T-helper 17 cell (primary cell): ENCODE data around the gene LDLRAP1. TPM values are rescaled to one million over a fixed set of nuclear protein-coding genes. Genes with fewer than 3 reads are reported as not detected.

Experiments used
- ATAC-seq: fragments of 150-1000 bp; cut with Tn5 transposase; 2 replicates; pipeline ENCODE4 v1.10.0; 2021; ENCODE audit warnings: mild to moderate bottlenecking, moderate library complexity
- DNase-seq, 3 donors: peaks; one replicate each; pipeline versions ENCODE4 v3.0.0 to v3.0.0-alpha.2; 2020 to 2021
- H3K9me3 ChIP-seq: one replicate; pipeline ENCODE4 v1.7.0; 2013; ENCODE audit warnings: low read length, mild to moderate bottlenecking; ENCODE audit not compliant: control insufficient read depth, poor library complexity, severe bottlenecking
- H3K27ac Mint-ChIP-seq: one replicate; pipeline ENCODE4 v1.8.0; 2022; ENCODE audit warnings: mild to moderate bottlenecking, moderate library complexity, mixed read lengths
- H3K27me3 Mint-ChIP-seq: one replicate; pipeline ENCODE4 v1.8.0; 2022; ENCODE audit warnings: mixed read lengths
- H3K36me3 Mint-ChIP-seq: one replicate; pipeline ENCODE4 v1.8.0; 2022; ENCODE audit warnings: low read depth, mixed read lengths
- H3K4me1 Mint-ChIP-seq: one replicate; pipeline ENCODE4 v1.8.0; 2022; ENCODE audit warnings: mild to moderate bottlenecking, mixed read lengths
- H3K4me3 Mint-ChIP-seq: one replicate; pipeline ENCODE4 v1.8.0; 2022; ENCODE audit warnings: mild to moderate bottlenecking, moderate library complexity, mixed read lengths
- total RNA-seq, 4 donors: library from RNA in 2 of 4; stranded (reverse) in 2 of 4; gene quantifications; one replicate each; pipeline ENCODE4 v1.2.3 and lab custom pipeline; 2022 to 2026

LDLRAP1 gene
- total RNA-seq, 2 donors from 2014 or later: 90.3 to 96.6 TPM

GRCh38 chr1:25610822-25611630, 67.6 kb downstream of the LDLRAP1 start:
- Mint-ChIP-seq H3K27me3 (peaks cover 21% of the 10 kb centered on the region), H3K4me3 (no peak overlapping the region), H3K4me1 (peaks cover 26% of the 10 kb centered on the region), H3K36me3 (no peaks in the 10 kb centered on the region), H3K27ac (no peak overlapping the region)
- no peaks in the 10 kb centered on the region for H3K9me3 ChIP-seq
- DNase-seq (no peak), ATAC-seq (peak; percentile 37)

- Mint-ChIP-seq H3K4me1 (peaks cover 26% of the 10 kb centered on the region), H3K36me3 (no peaks in the 10 kb centered on the region), H3K27me3 (peaks cover 13% of the 10 kb centered on the region), H3K4me3 (no peak overlapping the region), H3K27ac (peak overlapping the region; percentile 16)
- DNase-seq (no peak), ATAC-seq (no peak)
- no peaks in the 10 kb centered on the region for H3K9me3 ChIP-seq
Observed at GRCh38 chr1:25611843-25612242, 68.4 kb downstream of the LDLRAP1 start.

- H3K4me3 Mint-ChIP-seq: no peak overlapping the region
- ATAC-seq (no peak), DNase-seq (no peak)
- H3K9me3 ChIP-seq: no peaks in the 10 kb centered on the region
- H3K36me3 Mint-ChIP-seq: no peaks in the 10 kb centered on the region
- H3K4me1 Mint-ChIP-seq: peaks cover 24% of the 10 kb centered on the region
- H3K27ac Mint-ChIP-seq: peak overlapping the region; percentile 16
- peaks cover 7% of the 10 kb centered on the region for H3K27me3 Mint-ChIP-seq
Observed at GRCh38 chr1:25612421-25612820, 69.0 kb downstream of the LDLRAP1 start.

- peaks cover 24% of the 10 kb centered on the region for H3K4me1 Mint-ChIP-seq
- H3K36me3 Mint-ChIP-seq: no peaks in the 10 kb centered on the region
- H3K4me3 Mint-ChIP-seq: no peak overlapping the region
- DNase-seq (no peak), ATAC-seq (no peak)
- H3K27me3 Mint-ChIP-seq: peaks cover 6% of the 10 kb centered on the region
- H3K27ac Mint-ChIP-seq: no peak overlapping the region
- no peaks in the 10 kb centered on the region for H3K9me3 ChIP-seq
Observed at GRCh38 chr1:25613091-25613490, 69.7 kb downstream of the LDLRAP1 start.

- no peak for DNase-seq
- no peaks in the 10 kb centered on the region for H3K9me3 ChIP-seq
- H3K27me3 Mint-ChIP-seq: peaks cover 6% of the 10 kb centered on the region
- peaks cover 36% of the 10 kb centered on the region for H3K4me1 Mint-ChIP-seq
- no peak overlapping the region for H3K4me3 Mint-ChIP-seq
- ATAC-seq: no peak
- H3K36me3 Mint-ChIP-seq: peaks cover 2% of the 10 kb centered on the region
- H3K27ac Mint-ChIP-seq: peak overlapping the region; percentile 51
Observed at GRCh38 chr1:25614501-25615171, 71.2 kb downstream of the LDLRAP1 start.

GRCh38 chr1:25615172-25615541, 71.8 kb downstream of the LDLRAP1 start:
- Mint-ChIP-seq H3K4me1 (peaks cover 41% of the 10 kb centered on the region), H3K27ac (peak overlapping the region; percentile 51), H3K4me3 (peak overlapping the region; percentile 81), H3K27me3 (peaks cover 6% of the 10 kb centered on the region), H3K36me3 (peaks cover 2% of the 10 kb centered on the region)
- no peaks in the 10 kb centered on the region for H3K9me3 ChIP-seq
- DNase-seq (no peak), ATAC-seq (no peak)

- Mint-ChIP-seq H3K27ac (peak overlapping the region; percentile 51), H3K36me3 (peaks cover 2% of the 10 kb centered on the region), H3K27me3 (peaks cover 6% of the 10 kb centered on the region), H3K4me3 (peak overlapping the region; percentile 81), H3K4me1 (peaks cover 44% of the 10 kb centered on the region)
- no peaks in the 10 kb centered on the region for H3K9me3 ChIP-seq
- peak; percentile 0 for ATAC-seq
- DNase-seq: no peak
Observed at GRCh38 chr1:25615563-25616094, 72.2 kb downstream of the LDLRAP1 start.

- Mint-ChIP-seq H3K4me3 (peak within 1 kb of the TSS; percentile 96), H3K27me3 (peaks cover 6% of the 10 kb centered on the region), H3K27ac (peak within 1 kb of the TSS; percentile 51), H3K4me1 (peaks cover 47% of the 10 kb centered on the region), H3K36me3 (peaks cover 2% of the 10 kb centered on the region)
- ATAC-seq: peak; percentile 81
- no peaks in the 10 kb centered on the region for H3K9me3 ChIP-seq
- peak; percentile 85 to 86 (median 85) for DNase-seq
Observed at GRCh38 chr1:25616095-25616986, 72.9 kb downstream of the LDLRAP1 start, which contains the start of gene MAN1C1. Gene MAN1C1, plus strand, starts transcription at chr1:25616791. Its CDS starts 1,007 bp downstream, at chr1:25617798.

- H3K9me3 ChIP-seq: no peaks in the 10 kb centered on the region
- H3K27ac Mint-ChIP-seq: no peak overlapping the region
- peaks cover 2% of the 10 kb centered on the region for H3K36me3 Mint-ChIP-seq
- peaks cover 48% of the 10 kb centered on the region for H3K4me1 Mint-ChIP-seq
- peak in 1 of 3 donors; percentile 22 for DNase-seq
- ATAC-seq: no peak
- peak overlapping the region; percentile 96 for H3K4me3 Mint-ChIP-seq
- peaks cover 3% of the 10 kb centered on the region for H3K27me3 Mint-ChIP-seq
Observed at GRCh38 chr1:25616987-25617624, 73.7 kb downstream of the LDLRAP1 start.

- Mint-ChIP-seq H3K27ac (peak overlapping the region; percentile 95), H3K4me3 (peak overlapping the region; percentile 96), H3K4me1 (peaks cover 53% of the 10 kb centered on the region), H3K27me3 (no peaks in the 10 kb centered on the region), H3K36me3 (peaks cover 2% of the 10 kb centered on the region)
- ATAC-seq (no peak), DNase-seq (no peak)
- no peaks in the 10 kb centered on the region for H3K9me3 ChIP-seq
Observed at GRCh38 chr1:25617625-25618432, 74.4 kb downstream of the LDLRAP1 start.

GRCh38 chr1:25618433-25618808, 75.0 kb downstream of the LDLRAP1 start:
- ATAC-seq (no peak), DNase-seq (no peak)
- H3K4me1 Mint-ChIP-seq: peaks cover 58% of the 10 kb centered on the region
- H3K9me3 ChIP-seq: no peaks in the 10 kb centered on the region
- H3K27ac Mint-ChIP-seq: peak overlapping the region; percentile 95
- no peaks in the 10 kb centered on the region for H3K27me3 Mint-ChIP-seq
- H3K36me3 Mint-ChIP-seq: peaks cover 2% of the 10 kb centered on the region
- peak overlapping the region; percentile 96 for H3K4me3 Mint-ChIP-seq
